Heart left ventricle (tissue), 13 donors: Measurements from ENCODE around the gene PTPRM.

Experiments
- POLR2A ChIP-seq, 2 donors: fragments of 450-650 bp; IDR thresholded peaks; one replicate each; pipeline ENCODE4 v1.6.1; 2017; ENCODE audit warnings: antibody characterized with exemption in 2 of 2, mild to moderate bottlenecking in 2 of 2, moderate library complexity in 2 of 2
- TF ChIP-seq, protein P1 (sequence below), 12 donors: fragments of 200-600 bp; sonication (generic) in 4 of 12; IDR thresholded peaks; one replicate each; pipeline versions ENCODE4 v1.5.0 to v1.8.0; 2018 to 2022; ENCODE audit warnings: antibody characterized with exemption in 12 of 12, mild to moderate bottlenecking in 5 of 12
- donor health status: ischemic (EF 13 %, LVEDD 7.1; RV severe dilation, severe dysfunction).
- donor health status: DM: no; HTN: yes; CAD: no.
- donor health status: DM: no; HTN: no; CAD: no.
- donor health status: ischemic (EF 25% LVEDD 6.9; RV normal size, moderate dysfunction).
- donor health status: ischemic (EF 25% LVEDD 5.7; RV mildly dilated, moderate dysfunction).
- donor health status: ischemic (EF 35%, LVEDD 5.7; RV mildly dilated, moderate dysfunction).
- donor health status: nonischemic (EF 11% LVEDD 7.7; RV severe dilation, severe dysfunction).
- donor health status: DM: yes; HTN: yes; CAD: no.
- donor health status: PGD.
- donor health status: ischemic (EF 29% LVEDD 5.4; RV normal size, mild dysfunction).
- donor health status: nonischemic (EF 23%, LVEDD 6.1; RV moderate dilation, normal function).

DNA sequence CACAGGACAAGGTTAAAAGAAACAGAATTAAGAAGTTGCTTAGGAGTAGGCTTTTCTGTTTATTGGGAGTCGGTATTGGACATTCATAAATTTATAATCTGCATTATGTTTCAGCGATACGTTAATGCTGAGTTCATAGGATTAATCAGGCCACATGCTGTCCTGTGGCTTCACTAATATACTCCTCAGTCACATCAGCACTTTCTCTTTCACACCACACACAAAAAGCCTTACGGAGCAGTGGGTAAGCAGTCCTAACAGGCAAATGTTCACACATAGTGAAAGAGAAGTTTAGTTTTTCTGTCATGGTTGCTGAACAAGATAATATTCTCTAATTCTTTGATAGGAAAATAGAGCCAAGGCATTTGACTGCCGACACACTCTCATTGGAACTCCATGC, 630.4 kb downstream of the PTPRM start:
- TF ChIP-seq, protein P1, sequence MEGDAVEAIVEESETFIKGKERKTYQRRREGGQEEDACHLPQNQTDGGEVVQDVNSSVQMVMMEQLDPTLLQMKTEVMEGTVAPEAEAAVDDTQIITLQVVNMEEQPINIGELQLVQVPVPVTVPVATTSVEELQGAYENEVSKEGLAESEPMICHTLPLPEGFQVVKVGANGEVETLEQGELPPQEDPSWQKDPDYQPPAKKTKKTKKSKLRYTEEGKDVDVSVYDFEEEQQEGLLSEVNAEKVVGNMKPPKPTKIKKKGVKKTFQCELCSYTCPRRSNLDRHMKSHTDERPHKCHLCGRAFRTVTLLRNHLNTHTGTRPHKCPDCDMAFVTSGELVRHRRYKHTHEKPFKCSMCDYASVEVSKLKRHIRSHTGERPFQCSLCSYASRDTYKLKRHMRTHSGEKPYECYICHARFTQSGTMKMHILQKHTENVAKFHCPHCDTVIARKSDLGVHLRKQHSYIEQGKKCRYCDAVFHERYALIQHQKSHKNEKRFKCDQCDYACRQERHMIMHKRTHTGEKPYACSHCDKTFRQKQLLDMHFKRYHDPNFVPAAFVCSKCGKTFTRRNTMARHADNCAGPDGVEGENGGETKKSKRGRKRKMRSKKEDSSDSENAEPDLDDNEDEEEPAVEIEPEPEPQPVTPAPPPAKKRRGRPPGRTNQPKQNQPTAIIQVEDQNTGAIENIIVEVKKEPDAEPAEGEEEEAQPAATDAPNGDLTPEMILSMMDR (IDR thresholded peaks at IDR 0.05): no peak
- no peak for TF ChIP-seq POLR2A (IDR thresholded peaks at IDR 0.05)
